ENCODE measurements around the gene CD7.

The CD7 gene

DNA sequence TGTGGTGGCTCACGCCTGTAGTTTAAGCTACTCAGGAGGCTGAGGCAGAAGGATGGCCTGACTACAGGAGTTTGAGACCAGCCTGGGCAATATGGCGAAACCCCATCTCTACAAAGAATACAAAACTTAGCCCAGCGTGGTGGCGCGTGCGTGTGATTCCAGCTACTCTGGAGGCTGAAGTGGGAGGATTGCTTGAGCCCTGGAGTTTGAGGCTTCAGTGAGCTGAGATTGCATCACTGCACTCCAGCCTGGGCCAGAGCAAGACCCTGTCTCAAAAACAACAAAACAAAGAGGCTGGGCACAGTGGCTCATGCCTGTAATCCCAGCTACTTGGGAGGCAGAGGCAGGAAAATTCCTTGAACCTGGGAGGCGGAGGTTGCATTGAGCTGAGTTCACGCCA is 36.9 kb downstream of the CD7 start:
- H3K4me3 ChIP-seq (ENCODE audit: low read depth, low read length) = no peak overlapping the region
- TF ChIP-seq, protein P1, sequence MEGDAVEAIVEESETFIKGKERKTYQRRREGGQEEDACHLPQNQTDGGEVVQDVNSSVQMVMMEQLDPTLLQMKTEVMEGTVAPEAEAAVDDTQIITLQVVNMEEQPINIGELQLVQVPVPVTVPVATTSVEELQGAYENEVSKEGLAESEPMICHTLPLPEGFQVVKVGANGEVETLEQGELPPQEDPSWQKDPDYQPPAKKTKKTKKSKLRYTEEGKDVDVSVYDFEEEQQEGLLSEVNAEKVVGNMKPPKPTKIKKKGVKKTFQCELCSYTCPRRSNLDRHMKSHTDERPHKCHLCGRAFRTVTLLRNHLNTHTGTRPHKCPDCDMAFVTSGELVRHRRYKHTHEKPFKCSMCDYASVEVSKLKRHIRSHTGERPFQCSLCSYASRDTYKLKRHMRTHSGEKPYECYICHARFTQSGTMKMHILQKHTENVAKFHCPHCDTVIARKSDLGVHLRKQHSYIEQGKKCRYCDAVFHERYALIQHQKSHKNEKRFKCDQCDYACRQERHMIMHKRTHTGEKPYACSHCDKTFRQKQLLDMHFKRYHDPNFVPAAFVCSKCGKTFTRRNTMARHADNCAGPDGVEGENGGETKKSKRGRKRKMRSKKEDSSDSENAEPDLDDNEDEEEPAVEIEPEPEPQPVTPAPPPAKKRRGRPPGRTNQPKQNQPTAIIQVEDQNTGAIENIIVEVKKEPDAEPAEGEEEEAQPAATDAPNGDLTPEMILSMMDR (IDR thresholded peaks at IDR 0.05; ENCODE audit: low read depth, low read length) = no peak

DNA sequence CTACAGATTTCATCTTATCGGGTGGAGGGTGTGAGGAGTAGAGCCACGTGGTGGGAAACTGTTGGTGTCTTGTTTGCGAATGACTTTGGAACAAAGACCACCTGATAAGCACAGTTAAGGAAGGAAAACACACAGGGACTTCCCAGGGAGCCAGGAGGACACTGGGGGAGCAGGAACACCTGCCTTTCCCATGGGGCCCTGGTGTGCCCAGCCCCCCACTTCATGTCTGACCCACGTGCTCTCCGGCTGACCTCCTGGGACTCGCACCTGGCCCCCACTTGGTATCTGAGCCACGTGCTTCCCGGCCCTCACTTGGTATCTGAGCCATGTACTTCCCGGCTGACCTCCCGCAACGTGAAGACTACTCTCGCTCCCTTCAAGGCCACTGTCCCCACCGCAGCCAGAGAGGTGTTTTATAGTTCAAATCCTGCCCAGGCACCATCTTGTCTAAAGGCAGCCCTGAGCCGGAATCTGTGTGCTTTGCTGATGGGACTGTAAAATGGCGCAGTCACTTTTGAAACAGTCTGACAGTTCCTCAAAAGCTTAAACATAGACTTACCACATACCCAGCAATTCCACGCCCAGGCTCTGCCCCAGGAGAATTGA is 38.5 kb downstream of the CD7 start:
- TF ChIP-seq, protein P1 (IDR thresholded peaks at IDR 0.05; ENCODE audit: low read depth, low read length) = no peak
- H3K4me3 ChIP-seq (ENCODE audit: low read depth, low read length) = no peak overlapping the region

DNA sequence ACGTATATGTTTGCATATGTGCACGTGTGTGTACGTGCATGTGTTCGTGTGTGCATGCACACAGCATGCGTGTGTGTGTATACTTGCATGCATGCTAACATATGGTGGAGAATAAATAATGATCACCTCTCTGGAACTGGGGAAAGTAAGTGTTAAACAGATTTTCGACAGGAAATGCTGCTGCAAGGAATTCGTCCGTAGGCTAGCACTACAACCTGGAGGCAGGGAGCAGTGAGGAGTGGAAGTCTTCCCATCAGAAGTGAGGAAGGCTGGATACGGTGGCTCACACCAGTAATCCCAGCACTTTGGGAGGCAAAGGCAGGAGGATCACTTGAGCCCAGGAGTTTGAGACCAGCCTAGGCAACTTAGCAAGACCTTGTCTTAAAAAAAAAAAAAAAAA is 39.1 kb downstream of the CD7 start:
- H3K4me3 ChIP-seq (ENCODE audit: low read depth, low read length) = no peak overlapping the region
- TF ChIP-seq, protein P1 (IDR thresholded peaks at IDR 0.05; ENCODE audit: low read depth, low read length) = no peak

DNA sequence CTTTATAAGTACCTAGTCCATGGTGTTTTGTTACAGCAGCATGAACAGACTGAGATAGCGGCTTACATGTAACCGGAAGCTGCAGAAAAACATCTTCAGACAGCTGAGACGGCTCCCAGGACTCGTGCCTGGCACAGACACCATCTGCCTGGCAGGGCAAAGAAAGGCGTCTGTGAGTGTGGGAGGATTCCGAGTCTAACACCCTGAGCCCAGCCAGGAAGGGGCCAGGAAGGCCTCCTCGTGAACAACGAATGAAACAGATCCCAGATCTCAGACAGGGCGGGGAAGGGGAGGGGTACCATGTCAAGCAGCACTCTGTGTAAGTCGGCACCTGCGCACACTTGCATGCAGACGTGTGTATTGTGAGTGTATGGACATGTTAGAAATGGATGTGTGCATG is 39.6 kb downstream of the CD7 start:
- TF ChIP-seq, protein P1 (IDR thresholded peaks at IDR 0.05; ENCODE audit: low read depth, low read length) = no peak
- H3K4me3 ChIP-seq (ENCODE audit: low read depth, low read length) = no peak overlapping the region

DNA sequence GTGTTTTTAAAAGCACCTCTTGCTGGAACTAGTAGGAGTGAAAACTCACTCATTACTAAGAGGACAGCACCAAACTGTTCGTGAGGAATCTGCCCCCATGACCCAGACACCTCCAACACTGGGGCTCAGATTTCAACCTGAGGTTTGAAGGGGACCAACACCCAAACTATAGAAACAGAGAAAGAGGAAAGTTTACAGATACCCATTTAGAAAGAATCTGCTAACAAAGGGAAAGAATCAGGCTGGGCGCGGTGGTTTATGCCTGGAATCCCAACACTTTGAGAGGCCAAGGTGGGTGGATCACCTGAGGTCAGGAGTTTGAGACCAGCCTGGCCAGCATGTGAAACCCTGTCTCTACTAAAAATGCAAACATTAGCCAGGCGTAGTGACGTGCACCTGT is 40.5 kb downstream of the CD7 start:
- no peak overlapping the region for H3K4me3 ChIP-seq (ENCODE audit: low read depth, low read length)
- TF ChIP-seq, protein P1 (IDR thresholded peaks at IDR 0.05; ENCODE audit: low read depth, low read length) = no peak

DNA sequence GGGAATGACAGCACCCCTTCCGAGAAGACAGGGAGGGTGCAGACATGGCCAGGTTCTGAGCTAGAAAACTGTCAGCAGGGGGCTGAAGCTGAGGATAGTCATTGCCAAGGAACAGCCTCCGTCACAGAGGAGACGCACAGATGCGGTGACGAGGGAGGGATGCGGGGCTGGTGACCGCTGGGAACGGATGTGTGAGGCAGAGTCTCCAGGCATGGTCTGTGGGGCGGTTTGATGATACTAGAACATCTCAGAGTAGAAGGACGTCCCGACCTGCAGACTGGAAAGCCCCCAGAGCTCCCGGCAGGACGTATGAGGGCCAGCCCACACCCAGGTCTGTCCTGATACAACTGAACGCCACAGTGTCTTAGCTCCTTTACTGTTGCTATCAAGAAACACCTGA is 42.1 kb downstream of the CD7 start:
- H3K4me3 ChIP-seq (ENCODE audit: low read depth, low read length) = no peak overlapping the region
- TF ChIP-seq, protein P1 (IDR thresholded peaks at IDR 0.05; ENCODE audit: low read depth, low read length) = no peak

DNA sequence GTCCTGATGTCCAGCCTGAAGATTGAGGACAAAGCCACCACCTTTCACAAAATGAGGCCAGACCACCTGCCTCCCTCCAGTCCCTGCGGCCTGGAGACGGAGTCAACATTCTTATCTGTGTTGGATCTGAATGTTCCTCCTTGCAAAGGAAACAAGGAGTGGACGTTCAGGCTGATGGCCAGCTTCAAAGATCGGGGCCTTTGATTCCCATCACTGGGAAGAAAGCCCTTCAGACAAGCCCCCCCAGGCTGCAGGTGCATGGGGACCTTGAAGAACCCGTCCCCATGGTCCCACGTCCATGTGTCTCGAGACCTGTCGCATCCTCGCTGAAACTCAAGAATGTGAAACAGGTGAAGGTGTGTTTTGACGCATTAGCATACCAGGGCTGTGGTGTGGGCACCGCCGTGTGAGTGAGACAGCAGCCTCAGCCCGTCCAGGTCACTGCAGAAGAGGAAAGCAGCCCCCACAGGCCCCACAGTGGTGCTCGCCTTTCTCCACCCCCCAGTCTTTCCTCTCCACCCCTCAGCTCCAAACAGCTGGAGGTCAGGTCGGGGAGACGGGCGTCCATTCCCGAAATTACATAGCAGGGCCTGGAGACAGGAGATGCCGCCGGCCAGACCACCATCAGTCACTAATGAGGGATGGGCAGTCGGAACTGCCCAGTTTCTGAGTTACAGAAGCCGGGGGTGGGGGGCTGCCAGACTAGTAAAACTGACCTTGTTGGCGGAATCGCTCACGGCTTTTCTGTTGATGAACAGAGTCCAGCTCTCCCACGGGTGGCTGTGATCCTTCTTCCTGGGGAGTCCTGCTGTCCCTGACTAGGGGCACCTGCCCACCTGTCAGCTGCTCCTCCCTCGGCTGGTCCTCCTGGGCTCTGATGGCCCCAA is 43.0 kb downstream of the CD7 start:
- H3K4me3 ChIP-seq (ENCODE audit: low read depth, low read length) = peak overlapping the region; percentile 84
- TF ChIP-seq, protein P1 (IDR thresholded peaks at IDR 0.05; ENCODE audit: low read depth, low read length) = no peak
